B cell (primary cell): ENCODE data around the gene ATP10A. TPM values are rescaled to one million over a fixed set of nuclear protein-coding genes. Genes with fewer than 3 reads are reported as not detected.

Experiments used
- ATAC-seq: fragments of 200-7000 bp; cut with Tn5 transposase; one replicate; pipeline ENCODE4 v1.10.0; 2021; ENCODE audit warnings: low read depth, mild to moderate bottlenecking, moderate number of reproducible peaks, moderate library complexity
- CTCF ChIA-PET: fragments of 350-600 bp; sonication (Branson Sonifier 250); formaldehyde crosslinking; loops from one replicate; lab custom pipeline; 2021; ENCODE audit warnings: antibody characterized with exemption, inconsistent platforms; lab: Charles Lee
- POLR2A ChIA-PET: fragments of 350-600 bp; sonication (Branson Sonifier 250); formaldehyde crosslinking; loops from one replicate; lab custom pipeline; 2021; ENCODE audit warnings: antibody characterized with exemption; lab: Charles Lee
- DNase-seq: peaks from one replicate; pipeline ENCODE4 v3.0.0; 2013
- H2AFZ ChIP-seq: 2 replicates; pipeline ENCODE4 v1.6.1; 2012; ENCODE audit warnings: mild to moderate bottlenecking, low read depth, low read length; ENCODE audit not compliant: insufficient read depth, poor library complexity, severe bottlenecking
- H3K27ac ChIP-seq, 2 donors: 1 replicate in 1 of 2; 2 replicates in 1 of 2; pipeline ENCODE4 v1.5.1; 2012 to 2013; ENCODE audit warnings: low read length in 2 of 2, mild to moderate bottlenecking in 2 of 2, moderate library complexity in 1 of 2
- H3K27me3 ChIP-seq, 4 experiments: fragments of 200-600 bp in 1 of 4; sonication (generic) in 1 of 4; replicated peaks in 1 of 4; 1 replicate in 2 of 4; 2 replicates in 2 of 4; pipeline versions ENCODE4 v1.6.1 to v1.7.0; 2013 to 2016; ENCODE audit warnings: low read length in 3 of 4, mild to moderate bottlenecking in 2 of 4, mixed read lengths in 1 of 4, moderate library complexity in 1 of 4; ENCODE audit not compliant: insufficient read depth in 4 of 4, control insufficient read depth in 3 of 4; ENCODE audit errors: control extremely low read depth in 1 of 4
- H3K36me3 ChIP-seq, 2 experiments: replicated peaks in 1 of 2; 1 replicate in 1 of 2; 2 replicates in 1 of 2; pipeline versions ENCODE4 v1.6.1 to v1.7.1; 2013; ENCODE audit warnings: low read length in 1 of 2; ENCODE audit not compliant: insufficient read depth in 2 of 2, control insufficient read depth in 1 of 2; ENCODE audit errors: control extremely low read depth in 1 of 2, extremely low read depth in 1 of 2
- H3K4me1 ChIP-seq, 2 donors: fragments of 200-600 bp in 1 of 2; sonication (generic) in 1 of 2; 1 replicate in 1 of 2; 2 replicates in 1 of 2; pipeline versions ENCODE4 v1.5.1 to v1.6.1; 2013 to 2017; ENCODE audit warnings: low read length in 2 of 2; ENCODE audit not compliant: control insufficient read depth in 2 of 2, insufficient read depth in 2 of 2
- H3K4me2 ChIP-seq: replicated peaks from 2 replicates; pipeline ENCODE3; 2012; ENCODE audit warnings: mild to moderate bottlenecking, low read depth, low read length; ENCODE audit not compliant: poor library complexity, severe bottlenecking
- H3K4me3 ChIP-seq, 5 experiments: fragments of 200-600 bp in 1 of 5; sonication (generic) in 1 of 5; 1 replicate in 3 of 5; 2 replicates in 2 of 5; pipeline versions ENCODE4 v1.5.1 to v1.7.0; 2011 to 2016; ENCODE audit warnings: low read length in 4 of 5, mild to moderate bottlenecking in 4 of 5, low read depth in 2 of 5, control low read depth in 1 of 5, moderate library complexity in 1 of 5; ENCODE audit not compliant: insufficient read depth in 1 of 5; ENCODE audit errors: control extremely low read depth in 1 of 5, extremely low read depth in 1 of 5
- H3K79me2 ChIP-seq: fragments of 200-600 bp; sonication (generic); one replicate; pipeline ENCODE4 v1.6.0; 2016; ENCODE audit warnings: low read length; ENCODE audit not compliant: control insufficient read depth, insufficient read depth
- H3K9ac ChIP-seq: fragments of 200-600 bp; sonication (generic); 2 replicates; pipeline ENCODE4 v1.6.1; 2017; ENCODE audit warnings: mild to moderate bottlenecking, low read length, moderate library complexity
- H3K9me3 ChIP-seq, 3 donors: one replicate each; pipeline versions ENCODE4 v1.6.1 to v1.7.1; 2013; ENCODE audit warnings: low read length in 2 of 3; ENCODE audit not compliant: control insufficient read depth in 2 of 3, insufficient read depth in 1 of 3; ENCODE audit errors: control extremely low read depth in 1 of 3
- H4K20me1 ChIP-seq: 2 replicates; pipeline ENCODE4 v1.6.0; 2012; ENCODE audit warnings: mild to moderate bottlenecking, low read length; ENCODE audit not compliant: insufficient read depth, control insufficient read depth, poor library complexity, severe bottlenecking
- H3K27ac Mint-ChIP-seq: one replicate; pipeline ENCODE4 v1.8.0; 2021; ENCODE audit warnings: mixed read lengths
- H3K27me3 Mint-ChIP-seq: one replicate; pipeline ENCODE4 v1.8.0; 2021; ENCODE audit warnings: mixed read lengths
- H3K4me1 Mint-ChIP-seq: one replicate; pipeline ENCODE4 v1.8.0; 2021; ENCODE audit warnings: mixed read lengths
- H3K4me3 Mint-ChIP-seq: one replicate; pipeline ENCODE4 v1.8.0; 2021; ENCODE audit warnings: mixed read lengths
- H3K9me3 Mint-ChIP-seq: one replicate; pipeline ENCODE4 v1.8.0; 2022; ENCODE audit warnings: mixed read lengths; ENCODE audit not compliant: insufficient read depth
- EZH2 ChIP-seq: IDR thresholded peaks from 2 replicates; pipeline ENCODE4 v1.6.1; 2012; ENCODE audit warnings: borderline replicate concordance, low read depth, mild to moderate bottlenecking, moderate library complexity, low read length; ENCODE audit not compliant: insufficient read depth, poor library complexity, severe bottlenecking
- WGBS: methylation state at CpG from one replicate; pipeline ENCODE4 v1.1.5; 2013; ENCODE audit warnings: missing lambda C conversion rate; ENCODE audit not compliant: insufficient coverage; 5-methylcytosine and 5-hydroxymethylcytosine counted together
- intact Hi-C: fragments of 100-400 bp; cut with micrococcal nuclease; formaldehyde crosslinking; loops from one replicate; pipeline ENCODE4 v1.10.0; 2022
- polyA plus RNA-seq: library from polyadenylated mRNA; depleted of rRNA; stranded (reverse); fragments of >200 nt; gene quantifications from 2 replicates; pipeline ENCODE4 v1.2.3, GENCODE V29; 2012
- total RNA-seq, 2 donors: library from RNA; stranded (reverse); fragments of 120-200 nt in 1 of 2; gene quantifications; 1 replicate in 1 of 2; 2 replicates in 1 of 2; pipeline versions ENCODE4 v1.2.3 to v1.2.4, GENCODE V29; 2013 to 2022
- TF ChIP-seq, protein P1 (sequence below): fragments of 200-600 bp; IDR thresholded peaks from one replicate; pipeline ENCODE4 v1.8.0; 2022; ENCODE audit warnings: antibody characterized with exemption, mild to moderate bottlenecking

ATP10A gene
- total and polyA plus RNA-seq, 2 donors (not counting 1 experiment from before 2014, with no cell fraction given) = 0.21 to 0.22 TPM

DNA sequence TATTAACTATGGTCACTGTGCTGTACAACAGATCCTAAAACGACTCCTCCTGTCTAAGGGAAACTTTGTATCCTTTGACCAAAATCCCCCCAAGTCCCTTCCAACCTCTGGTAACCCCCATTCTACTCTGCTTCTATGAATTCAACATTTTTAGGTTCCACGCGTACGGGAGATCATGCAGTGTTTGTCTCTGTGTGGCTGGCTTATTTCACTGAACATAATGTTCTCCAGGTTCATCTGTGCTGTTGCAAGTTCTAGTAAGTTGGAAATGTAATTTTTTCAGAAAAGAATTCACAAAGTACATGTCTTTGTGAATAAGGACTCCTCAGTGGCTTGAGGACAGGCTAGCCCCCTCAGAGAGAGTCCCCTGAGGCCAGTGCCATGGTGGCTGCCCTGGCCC is 66.1 kb downstream of the ATP10A start:
- Histone ChIP-seq H3K9me3 (peaks cover 0 to 8% (median 2%) of the 10 kb centered on the region in 3 donors), H2AFZ (no peak overlapping the region), H3K4me3 (no peak overlapping the region), H3K27me3 (peaks cover 0 to 15% (median 7%) of the 10 kb centered on the region in 4 experiments), H3K4me2 (no peak overlapping the region), H3K4me1 (peaks cover 64 to 84% of the 10 kb centered on the region in 2 donors), H4K20me1 (no peaks in the 10 kb centered on the region), H3K9ac (no peak overlapping the region), H3K79me2 (no peaks in the 10 kb centered on the region), H3K36me3 (no peaks in the 10 kb centered on the region), H3K27ac (no peak overlapping the region)
- no peaks in the 10 kb centered on the region for H3K9me3 Mint-ChIP-seq
- ChIA-PET POLR2A (no interaction called here), CTCF (no interaction called here)
- peaks cover 51% of the 10 kb centered on the region for H3K4me1 Mint-ChIP-seq
- TF ChIP-seq, protein P1, sequence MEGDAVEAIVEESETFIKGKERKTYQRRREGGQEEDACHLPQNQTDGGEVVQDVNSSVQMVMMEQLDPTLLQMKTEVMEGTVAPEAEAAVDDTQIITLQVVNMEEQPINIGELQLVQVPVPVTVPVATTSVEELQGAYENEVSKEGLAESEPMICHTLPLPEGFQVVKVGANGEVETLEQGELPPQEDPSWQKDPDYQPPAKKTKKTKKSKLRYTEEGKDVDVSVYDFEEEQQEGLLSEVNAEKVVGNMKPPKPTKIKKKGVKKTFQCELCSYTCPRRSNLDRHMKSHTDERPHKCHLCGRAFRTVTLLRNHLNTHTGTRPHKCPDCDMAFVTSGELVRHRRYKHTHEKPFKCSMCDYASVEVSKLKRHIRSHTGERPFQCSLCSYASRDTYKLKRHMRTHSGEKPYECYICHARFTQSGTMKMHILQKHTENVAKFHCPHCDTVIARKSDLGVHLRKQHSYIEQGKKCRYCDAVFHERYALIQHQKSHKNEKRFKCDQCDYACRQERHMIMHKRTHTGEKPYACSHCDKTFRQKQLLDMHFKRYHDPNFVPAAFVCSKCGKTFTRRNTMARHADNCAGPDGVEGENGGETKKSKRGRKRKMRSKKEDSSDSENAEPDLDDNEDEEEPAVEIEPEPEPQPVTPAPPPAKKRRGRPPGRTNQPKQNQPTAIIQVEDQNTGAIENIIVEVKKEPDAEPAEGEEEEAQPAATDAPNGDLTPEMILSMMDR = no peak
- TF ChIP-seq EZH2 = no peak
- H3K27me3 Mint-ChIP-seq = peaks cover 39% of the 10 kb centered on the region
- no peak for ATAC-seq
- 56% methylated on average over 1 of the region's 4 CpGs for WGBS
- DNase-seq = no peak
- H3K27ac Mint-ChIP-seq = no peak overlapping the region
- intact Hi-C loops = no loop called here
- H3K4me3 Mint-ChIP-seq = no peak overlapping the region

DNA sequence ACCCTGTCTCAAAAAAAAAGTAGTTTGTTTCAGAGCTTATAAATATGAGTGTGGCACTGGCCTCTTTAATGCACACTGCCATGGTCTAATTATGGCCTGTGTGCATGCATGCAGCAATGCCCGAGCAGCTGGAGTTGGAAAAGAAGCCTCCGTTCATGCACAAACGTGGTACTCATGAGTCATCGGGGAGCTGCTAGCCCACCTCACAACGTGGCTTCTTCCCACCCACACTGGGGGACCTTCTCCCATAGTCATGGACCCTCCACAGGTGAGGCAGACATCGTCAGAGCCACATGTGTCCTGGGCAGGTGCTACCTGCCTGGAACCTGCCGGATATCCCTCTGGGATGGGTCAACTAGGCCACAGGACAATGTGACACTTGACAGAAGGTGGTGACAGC is 66.7 kb downstream of the ATP10A start:
- no peak for ATAC-seq
- Mint-ChIP-seq H3K4me3 (no peak overlapping the region), H3K27me3 (peaks cover 39% of the 10 kb centered on the region), H3K4me1 (peaks cover 48% of the 10 kb centered on the region), H3K9me3 (no peaks in the 10 kb centered on the region), H3K27ac (no peak overlapping the region)
- peaks cover 0 to 15% (median 7%) of the 10 kb centered on the region in 4 experiments for H3K27me3 ChIP-seq
- H3K4me1 ChIP-seq = peaks cover 64 to 80% of the 10 kb centered on the region in 2 donors
- no peak for DNase-seq
- TF ChIP-seq, protein P1 = no peak
- no peak for TF ChIP-seq EZH2
- no peak overlapping the region for H3K4me2 ChIP-seq
- H3K79me2 ChIP-seq = no peaks in the 10 kb centered on the region
- intact Hi-C loops = no loop called here
- H3K9me3 ChIP-seq = peaks cover 0 to 7% (median 2%) of the 10 kb centered on the region in 3 donors
- H3K4me3 ChIP-seq = no peak overlapping the region
- H3K36me3 ChIP-seq = no peaks in the 10 kb centered on the region
- WGBS = 54% methylated on average over 6 of the region's 7 CpGs
- no peak overlapping the region for H3K9ac ChIP-seq
- H2AFZ ChIP-seq = no peak overlapping the region
- ChIA-PET POLR2A (no interaction called here), CTCF (no interaction called here)
- no peak overlapping the region for H3K27ac ChIP-seq
- H4K20me1 ChIP-seq = no peaks in the 10 kb centered on the region
